OCI-LY7 (cell line): ENCODE data around the gene SLC1A3. TPM values are rescaled to one million over a fixed set of nuclear protein-coding genes. Genes with fewer than 3 reads are reported as not detected.

Experiments
- BruUV-seq: library from RNA; stranded (reverse); fragments of 400-500 nt; replicated peaks from 2 replicates; lab custom pipeline; 2021; lab: Mats Ljungman, UMichigan
- CTCF ChIA-PET: fragments of 300-600 bp; sonication (Branson Sonifier 250); formaldehyde crosslinking; loops from one replicate; lab custom pipeline; 2022; ENCODE audit warnings: antibody characterized with exemption; ENCODE audit not compliant: unreplicated experiment; lab: Charles Lee
- POLR2A ChIA-PET: fragments of 300-600 bp; sonication (Branson Sonifier 250); formaldehyde crosslinking; loops from one replicate; lab custom pipeline; 2022; ENCODE audit warnings: antibody characterized with exemption; lab: Charles Lee
- DNase-seq: peaks from one replicate; pipeline ENCODE4 v3.0.0-alpha.2; 2015; ENCODE audit warnings: low spot score
- H2AFZ ChIP-seq: fragments of 200-600 bp; sonication (generic), shearing (Covaris generic); 2 replicates; pipeline ENCODE4 v1.6.1; 2014; ENCODE audit warnings: mild to moderate bottlenecking, antibody characterized with exemption, low read length, moderate library complexity
- H3K27ac ChIP-seq: fragments of 200-600 bp; sonication (generic); 2 replicates; pipeline ENCODE4 v1.5.1; 2014; ENCODE audit warnings: mixed run types, low read depth, mild to moderate bottlenecking, moderate library complexity, low read length, inconsistent platforms; ENCODE audit not compliant: poor library complexity, severe bottlenecking
- H3K36me3 ChIP-seq: fragments of 200-600 bp; sonication (generic); 2 replicates; pipeline ENCODE4 v1.6.1; 2014; ENCODE audit warnings: mild to moderate bottlenecking, antibody characterized with exemption, low read length, moderate library complexity, mixed read lengths; ENCODE audit not compliant: insufficient read depth
- H3K4me1 ChIP-seq: fragments of 200-600 bp; sonication (generic); 2 replicates; pipeline ENCODE4 v1.5.1; 2014; ENCODE audit warnings: mild to moderate bottlenecking, low read length; ENCODE audit not compliant: insufficient read depth, poor library complexity, severe bottlenecking
- H3K4me2 ChIP-seq: fragments of 200-600 bp; sonication (generic); 2 replicates; pipeline ENCODE4 v1.6.1; 2014; ENCODE audit warnings: mild to moderate bottlenecking, low read length
- H3K4me3 ChIP-seq: fragments of 200-600 bp; sonication (generic); 2 replicates; pipeline ENCODE4 v1.5.1; 2014; ENCODE audit warnings: mild to moderate bottlenecking, low read depth, low read length; ENCODE audit not compliant: poor library complexity, severe bottlenecking
- H3K79me2 ChIP-seq: fragments of 200-600 bp; sonication (generic); 2 replicates; pipeline ENCODE4 v1.6.1; 2016; ENCODE audit warnings: low read depth, mild to moderate bottlenecking, low read length, moderate library complexity, mixed read lengths; ENCODE audit not compliant: insufficient read depth
- H3K9me2 ChIP-seq: fragments of 200-600 bp; sonication (generic); 2 replicates; pipeline ENCODE4 v1.6.1; 2016; ENCODE audit warnings: mild to moderate bottlenecking, low read length, mixed read lengths; ENCODE audit not compliant: insufficient read depth
- H3K9me3 ChIP-seq: fragments of 200-600 bp; sonication (generic); 2 replicates; pipeline ENCODE4 v1.6.1; 2014; ENCODE audit warnings: mild to moderate bottlenecking, mixed run types, low read length, mixed read lengths
- H4K20me1 ChIP-seq: fragments of 200-600 bp; sonication (generic); 2 replicates; pipeline ENCODE4 v1.6.1; 2014; ENCODE audit warnings: mild to moderate bottlenecking, antibody characterized with exemption, low read length, moderate library complexity, mixed read lengths; ENCODE audit not compliant: insufficient read depth
- CTCF ChIP-seq: fragments of 200-600 bp; sonication (generic); conservative IDR thresholded peaks from 2 replicates; pipeline ENCODE4 v1.5.1; 2014; ENCODE audit warnings: mild to moderate bottlenecking, antibody characterized with exemption, low read length, moderate library complexity, mixed read lengths
- EZH2phosphoT487 ChIP-seq: fragments of 200-600 bp; sonication (generic); IDR thresholded peaks from 2 replicates; pipeline ENCODE4 v1.6.1; 2018; ENCODE audit warnings: low read depth, borderline replicate concordance, mild to moderate bottlenecking, mixed run types, antibody characterized with exemption, low read length, moderate library complexity, mixed read lengths
- intact Hi-C: fragments of 100-400 bp; cut with micrococcal nuclease; formaldehyde crosslinking; loops from one replicate; pipeline ENCODE4 v1.10.0; 2022; ENCODE audit not compliant: unreplicated experiment
- total RNA-seq, 2 experiments: library from RNA; depleted of rRNA in 1 of 2; stranded (reverse); fragments of >200 nt in 1 of 2; shearing (Covaris generic) in 1 of 2; gene quantifications; 2 replicates each; pipeline ENCODE4 v1.2.3, GENCODE V29; 2014 to 2022

Gene SLC1A3
- total RNA-seq, 2 experiments from 2014 or later = not detected

- intact Hi-C loops = no loop called here
- Histone ChIP-seq H4K20me1 (no peaks in the 10 kb centered on the region), H3K4me2 (no peak overlapping the region), H3K4me1 (peaks cover 11% of the 10 kb centered on the region), H3K4me3 (no peak overlapping the region), H3K36me3 (no peaks in the 10 kb centered on the region), H3K9me3 (no peaks in the 10 kb centered on the region), H2AFZ (no peak overlapping the region), H3K27ac (no peak overlapping the region), H3K79me2 (no peaks in the 10 kb centered on the region), H3K9me2 (no peaks in the 10 kb centered on the region)
- ChIA-PET POLR2A (interaction anchor here (0.9 kb wide), 1 partner anchor 9 kb away, joined by 3 read pairs; no protein-coding TSS in a partner anchor), CTCF (no interaction called here)
- DNase-seq = no peak
- no peak for TF ChIP-seq EZH2phosphoT487
- TF ChIP-seq CTCF = no peak
- BruUV-seq = no TSS peak
These were observed 85.4 kb downstream of the SLC1A3 start for GRCh38 chr5:36691696-36692371.

GRCh38 chr5:36692791-36693763, 86.7 kb downstream of the SLC1A3 start:
- H3K27ac ChIP-seq = no peak overlapping the region
- POLR2A ChIA-PET = interaction anchor here (0.6 kb wide), 1 partner anchor 16 kb away, joined by 3 read pairs; no protein-coding TSS in a partner anchor
- H2AFZ ChIP-seq = no peak overlapping the region
- no peak overlapping the region for H3K4me2 ChIP-seq
- no peaks in the 10 kb centered on the region for H3K79me2 ChIP-seq
- H3K9me2 ChIP-seq = no peaks in the 10 kb centered on the region
- no peaks in the 10 kb centered on the region for H4K20me1 ChIP-seq
- no peak overlapping the region for H3K4me3 ChIP-seq
- no peaks in the 10 kb centered on the region for H3K9me3 ChIP-seq
- H3K4me1 ChIP-seq = peaks cover 11% of the 10 kb centered on the region
- TF ChIP-seq CTCF (peak; percentile 70), EZH2phosphoT487 (no peak)
- no peaks in the 10 kb centered on the region for H3K36me3 ChIP-seq
- CTCF ChIA-PET = no interaction called here
- intact Hi-C loops = no loop called here
- peak; percentile 34 for DNase-seq
- no TSS peak for BruUV-seq
